ENCODE measurements around the gene RIN1.

RIN1 gene

GRCh38 chr11:66292543-66293332, 43.5 kb downstream of the RIN1 start:
- DNase-seq = no peak

DNA sequence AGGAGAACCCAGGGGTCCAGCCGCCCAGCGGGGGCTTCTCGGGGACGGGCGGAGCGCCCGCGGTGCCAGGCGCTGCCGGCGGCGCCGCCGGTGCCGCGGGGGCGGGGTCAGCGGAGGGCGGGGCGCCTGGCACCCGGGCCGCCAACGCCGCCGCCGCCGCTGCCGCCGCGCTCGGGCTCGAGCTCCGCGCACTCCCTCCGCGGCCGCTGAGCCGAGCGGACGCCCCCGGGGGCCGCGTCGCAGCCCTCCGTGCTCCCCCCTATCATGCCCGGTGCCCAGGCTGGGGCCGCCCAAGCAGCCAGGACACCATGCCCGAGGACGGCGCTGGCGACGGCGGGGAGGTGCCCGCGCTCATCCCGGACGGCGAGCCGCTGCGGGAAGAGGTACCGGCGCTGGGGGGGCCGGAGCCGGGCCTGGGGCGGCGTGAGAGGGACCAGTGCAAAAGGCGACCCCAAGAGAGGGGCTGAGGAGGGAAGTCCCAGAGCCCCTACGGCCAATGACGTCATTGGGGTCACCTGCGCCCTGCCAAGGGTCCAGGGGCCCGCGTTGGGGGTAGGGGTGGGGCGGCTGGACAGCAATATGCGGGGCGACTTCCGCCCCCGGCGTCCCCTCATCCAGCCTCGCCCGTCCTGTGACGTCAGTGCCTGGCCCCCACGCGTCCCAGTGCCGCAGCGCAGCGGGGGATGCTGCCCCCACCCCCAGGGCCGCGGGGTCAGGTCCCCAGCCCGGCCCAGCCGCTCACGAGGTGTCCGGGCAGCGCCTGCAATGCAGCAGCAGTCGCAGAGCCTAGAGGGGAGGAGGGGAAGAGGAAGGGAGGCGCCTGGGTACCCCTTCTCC, 44.3 kb downstream of the RIN1 start, which contains the start of gene TMEM151A:
Gene TMEM151A, plus strand, starts transcription at position 189 of the 837 bp plus-strand sequence. Its CDS starts 120 bp downstream, at position 309.
- DNase-seq = no peak

DNA sequence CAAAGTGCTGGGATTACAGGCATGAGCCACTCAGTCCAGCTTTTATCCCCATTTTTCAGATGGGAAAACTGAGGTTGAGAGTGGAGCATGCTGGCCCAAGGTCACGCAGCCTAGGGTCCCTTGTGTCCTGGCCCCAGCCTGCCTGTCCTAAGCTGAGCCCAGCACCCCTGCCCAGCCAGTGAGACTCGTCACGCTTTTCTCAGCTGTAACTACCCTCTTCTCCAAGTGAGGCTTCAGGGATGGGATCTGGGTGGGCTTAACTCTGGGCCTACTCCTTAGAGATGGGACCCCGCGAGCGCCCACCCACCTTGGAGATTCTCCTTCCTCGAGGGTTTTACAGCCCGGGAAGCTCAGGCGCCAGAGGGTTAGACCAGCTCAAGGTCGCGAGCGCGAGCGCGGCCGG, 44.9 kb downstream of the RIN1 start:
- no peak for DNase-seq

DNA sequence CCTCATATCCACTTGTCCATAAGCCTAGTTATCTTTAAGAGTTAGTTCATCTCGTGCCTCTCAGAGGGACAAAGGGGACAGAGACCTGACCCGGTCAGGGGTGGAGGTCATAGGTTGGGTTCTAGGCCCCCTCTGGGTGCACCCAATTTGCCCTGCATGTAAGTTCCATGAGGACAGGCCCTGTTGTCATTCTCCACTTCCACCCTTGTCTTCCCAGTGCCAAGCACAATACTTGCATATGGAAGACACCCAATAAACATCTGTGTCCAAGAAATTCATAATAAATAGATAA, 46.0 kb downstream of the RIN1 start:
- no peak for DNase-seq

- DNase-seq = no peak
Observed at GRCh38 chr11:66289548-66290329, 46.5 kb downstream of the RIN1 start.

DNA sequence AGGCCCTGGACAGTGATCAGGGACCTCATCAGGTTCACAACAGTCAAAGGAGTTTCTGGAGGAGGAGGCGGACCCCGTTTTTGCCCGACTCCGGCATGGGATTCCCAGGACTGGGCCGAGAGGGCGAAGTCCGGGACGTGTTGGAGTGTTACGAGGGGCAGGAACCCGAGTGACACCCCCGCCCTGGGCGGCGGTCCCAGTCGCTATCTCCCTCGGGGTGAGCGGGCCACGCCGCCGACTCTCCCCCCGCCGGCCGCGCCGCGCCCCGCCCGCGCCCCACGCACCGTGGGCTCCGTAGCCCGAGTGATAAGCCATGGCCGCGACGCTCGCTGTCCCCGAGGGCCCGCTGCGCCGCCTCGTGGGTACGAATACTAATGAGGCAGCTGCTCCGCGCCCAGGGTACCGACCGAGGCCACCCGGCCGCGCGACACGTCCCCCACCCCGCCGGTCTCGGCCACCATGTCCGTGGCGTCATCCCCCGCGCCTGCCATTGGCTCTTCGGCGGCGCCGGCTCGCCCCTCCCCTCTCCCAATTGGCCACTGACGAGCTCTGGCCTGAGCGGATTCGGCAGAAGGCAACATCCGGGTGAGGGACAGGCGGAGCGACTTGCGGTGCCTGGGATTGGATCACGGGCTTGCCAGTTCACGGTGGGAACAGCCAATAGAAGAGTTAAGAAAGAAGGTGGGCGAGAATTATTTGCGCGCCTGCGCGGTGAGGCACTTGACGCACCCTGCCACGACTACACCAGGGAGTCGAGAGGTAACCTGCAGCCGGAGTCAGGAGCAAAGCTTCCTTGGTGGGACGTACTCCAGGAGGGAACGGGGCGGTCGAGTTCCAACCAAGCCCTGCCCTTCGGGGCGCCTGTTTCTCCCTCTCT, 47.3 kb downstream of the RIN1 start, which contains the start of gene YIF1A:
Gene YIF1A, minus strand, starts transcription at position 473 of the 877 bp plus-strand sequence. Its CDS starts 158 bp downstream, at position 315.
- peak; percentile 94 for DNase-seq

- no peak for DNase-seq
Observed at GRCh38 chr11:66287889-66288670, 48.2 kb downstream of the RIN1 start.

GRCh38 chr11:66287211-66287888, 48.9 kb downstream of the RIN1 start:
- DNase-seq = no peak

GRCh38 chr11:66286699-66287098, 49.5 kb downstream of the RIN1 start:
- DNase-seq = no peak

DNA sequence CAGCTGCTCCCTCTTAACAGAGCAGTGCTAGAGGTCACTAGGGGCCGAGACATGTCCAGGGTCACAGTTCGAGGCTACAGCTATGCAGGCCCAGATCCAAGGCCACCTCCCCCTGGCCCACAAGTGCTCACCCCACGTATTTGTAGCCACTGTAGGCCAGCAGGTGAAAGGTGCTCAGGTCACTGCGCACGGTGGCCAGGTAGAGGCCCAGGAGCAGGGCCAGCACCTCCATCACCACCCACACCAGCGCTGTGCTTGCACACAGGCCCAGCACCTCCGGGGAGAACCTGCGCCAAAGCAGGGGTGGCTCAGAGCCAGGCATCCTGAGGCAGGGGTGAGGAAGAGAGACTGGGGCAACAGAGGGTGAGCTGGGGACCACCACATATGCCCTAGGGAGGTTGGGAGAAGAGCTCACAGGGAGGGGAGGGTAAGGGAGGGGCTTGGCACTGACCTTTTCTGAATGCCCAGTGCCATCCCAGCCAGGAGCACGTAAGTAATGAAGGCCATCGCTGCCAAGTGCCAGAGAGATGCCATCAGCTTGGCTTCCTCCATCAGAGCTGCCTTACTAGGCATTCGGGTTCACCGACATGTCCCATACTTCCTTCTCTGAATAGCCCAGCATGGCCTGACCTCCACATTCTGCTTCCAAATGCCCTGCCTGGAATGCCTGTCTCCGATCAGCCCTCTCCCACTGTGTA, 50.8 kb downstream of the RIN1 start:
- DNase-seq = no peak

DNA sequence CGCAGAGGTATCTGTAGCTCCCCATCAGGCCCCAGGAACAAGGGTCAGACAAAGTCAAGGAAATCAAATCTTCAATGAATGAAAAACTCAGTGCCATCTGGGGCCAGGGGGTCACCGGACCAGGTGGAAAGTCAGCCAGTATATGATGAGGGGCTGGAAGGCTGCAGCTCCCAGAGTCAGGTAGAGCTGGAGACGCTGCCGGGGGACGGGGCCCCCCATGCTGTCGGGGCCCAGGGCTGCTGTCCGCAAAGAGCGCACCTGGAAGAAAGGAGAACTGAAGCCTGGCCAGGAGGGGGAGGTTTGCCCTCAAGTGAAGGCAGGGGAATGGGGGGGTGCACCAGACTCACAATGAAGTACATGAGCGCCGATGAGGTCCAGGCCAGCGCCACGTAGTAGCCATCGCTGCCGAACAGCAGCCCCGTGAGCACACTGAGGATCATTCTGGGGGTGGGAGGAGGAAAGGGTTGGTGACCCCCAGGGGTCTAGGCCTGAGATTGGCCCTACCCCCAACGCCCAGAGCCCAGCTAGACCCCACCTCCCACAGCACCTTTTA, 51.6 kb downstream of the RIN1 start:
- DNase-seq = no peak

- no peak for DNase-seq
Observed at GRCh38 chr11:66283461-66284105, 52.7 kb downstream of the RIN1 start.

DNA sequence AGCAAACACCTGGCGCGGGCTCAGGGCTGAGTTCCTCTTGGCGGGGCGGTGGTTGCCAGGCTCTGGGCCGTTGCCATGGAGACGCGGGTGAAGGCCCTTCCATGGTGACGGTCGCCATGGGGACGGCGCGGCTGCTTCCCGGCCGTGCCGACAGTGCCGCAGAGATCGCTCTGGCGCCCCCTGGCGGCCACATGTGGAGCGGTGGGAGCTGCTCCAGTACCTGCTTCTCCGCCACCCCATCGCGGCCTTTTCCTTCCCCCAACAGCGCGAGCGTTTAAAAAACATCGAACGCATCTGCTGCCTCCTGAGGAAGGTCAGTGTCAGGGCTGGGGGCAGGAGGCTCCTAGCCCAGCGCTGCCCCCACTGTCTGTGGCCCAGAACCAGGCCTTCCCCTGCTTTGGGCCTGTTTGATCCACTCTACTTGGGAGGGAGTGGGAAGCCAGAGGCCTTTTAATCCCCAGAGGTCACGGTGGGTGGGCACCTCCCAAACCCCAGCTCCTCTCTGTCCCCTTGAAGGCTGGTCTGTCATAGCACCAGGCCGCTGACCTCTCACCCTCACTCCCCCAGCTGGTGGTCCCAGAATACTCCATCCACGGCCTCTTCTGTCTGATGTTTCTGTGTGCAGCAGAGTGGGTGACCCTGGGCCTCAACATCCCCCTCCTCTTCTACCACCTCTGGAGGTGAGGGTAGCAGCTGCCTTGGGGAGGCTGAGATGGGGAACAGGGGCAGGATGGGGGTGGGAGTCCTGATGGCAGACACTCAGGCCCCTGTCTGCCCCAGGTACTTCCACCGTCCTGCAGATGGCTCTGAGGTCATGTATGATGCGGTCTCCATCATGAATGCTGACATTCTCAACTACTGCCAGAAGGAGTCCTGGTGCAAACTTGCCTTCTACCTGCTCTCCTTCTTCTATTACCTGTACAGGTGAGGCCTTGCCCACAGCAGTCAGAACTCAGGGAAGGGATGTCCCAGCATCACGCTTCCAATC, 53.5 kb downstream of the RIN1 start:
- DNase-seq = peak; percentile 89
